SK-N-SH (cell line): ENCODE results near the gene JAG2. TPM values are rescaled to one million over a fixed set of nuclear protein-coding genes. Genes with fewer than 3 reads are reported as not detected.

Experiments used
- CTCF ChIA-PET: fragments of 300-600, 350-600 bp; formaldehyde crosslinking; extraction: SDS; loops from one replicate; lab custom pipeline; 2021; lab: Yijun Ruan, JAX
- POLR2A ChIA-PET: fragments of 350-600 bp; sonication (Branson Sonifier 250); formaldehyde crosslinking; extraction: SDS; loops from one replicate; lab custom pipeline; 2020; ENCODE audit warnings: antibody characterized with exemption, inconsistent platforms; lab: Yijun Ruan, JAX
- DNase-seq: peaks from one replicate; pipeline ENCODE4 v3.0.0; 2012
- H2AFZ ChIP-seq: fragments of 200-600 bp; sonication (generic); 2 replicates; pipeline ENCODE4 v1.8.1; 2016; ENCODE audit warnings: antibody characterized with exemption, mild to moderate bottlenecking, low read depth
- H3F3A ChIP-seq: fragments of 200-600 bp; sonication (generic); replicated peaks from 2 replicates; pipeline ENCODE3; 2016; ENCODE audit warnings: antibody characterized with exemption, mild to moderate bottlenecking; ENCODE audit not compliant: insufficient read depth
- H3K27ac ChIP-seq, 2 experiments: fragments of 200-500 bp in 1 of 2; fragments of 200-600 bp in 1 of 2; sonication (Bioruptor generic) in 1 of 2; sonication (generic), shearing (Covaris generic) in 1 of 2; 2 replicates each; pipeline versions ENCODE4 v1.5.1 to v1.6.1; 2014 to 2016; ENCODE audit warnings: low read depth in 2 of 2, inconsistent platforms in 1 of 2, low read length in 1 of 2, mild to moderate bottlenecking in 1 of 2, mixed read lengths in 1 of 2
- H3K27me3 ChIP-seq: fragments of 200-600 bp; sonication (generic), shearing (Covaris generic); 2 replicates; pipeline ENCODE4 v1.6.1; 2016; ENCODE audit warnings: mixed run types; ENCODE audit not compliant: insufficient read depth
- H3K36me3 ChIP-seq, 2 experiments: fragments of 200-500 bp in 1 of 2; fragments of 200-600 bp in 1 of 2; sonication (Bioruptor generic) in 1 of 2; sonication (generic) in 1 of 2; replicated peaks in 1 of 2; 2 replicates each; pipeline versions ENCODE3 to v1.5.1; 2014 to 2016; ENCODE audit warnings: low read length in 1 of 2, mild to moderate bottlenecking in 1 of 2; ENCODE audit not compliant: insufficient read depth in 2 of 2, control insufficient read depth in 1 of 2
- H3K4me1 ChIP-seq, 2 experiments: fragments of 200-500 bp in 1 of 2; fragments of 200-600 bp in 1 of 2; sonication (Bioruptor generic) in 1 of 2; sonication (generic), shearing (Covaris generic) in 1 of 2; 2 replicates each; pipeline versions ENCODE4 v1.5.1 to v1.6.1; 2014 to 2016; ENCODE audit warnings: low read depth in 1 of 2, low read length in 1 of 2, mixed run types in 1 of 2; ENCODE audit not compliant: insufficient read depth in 2 of 2, control insufficient read depth in 1 of 2
- H3K4me2 ChIP-seq: fragments of 200-600 bp; sonication (generic), shearing (Covaris generic); 2 replicates; pipeline ENCODE4 v1.6.1; 2017; ENCODE audit warnings: mixed run types
- H3K4me3 ChIP-seq, 2 experiments: fragments of 200-500 bp in 1 of 2; fragments of 200-600 bp in 1 of 2; sonication (Bioruptor generic) in 1 of 2; sonication (generic), shearing (Covaris generic) in 1 of 2; 2 replicates each; pipeline versions ENCODE4 v1.5.1 to v1.8.1; 2014 to 2016; ENCODE audit warnings: low read depth in 2 of 2, inconsistent platforms in 1 of 2, low read length in 1 of 2, mild to moderate bottlenecking in 1 of 2, mixed read lengths in 1 of 2, moderate library complexity in 1 of 2
- H3K79me2 ChIP-seq: fragments of 200-600 bp; sonication (generic); 2 replicates; pipeline ENCODE4 v1.8.1; 2017; ENCODE audit warnings: mild to moderate bottlenecking; ENCODE audit not compliant: insufficient read depth
- H3K9ac ChIP-seq: fragments of 200-600 bp; sonication (generic); 2 replicates; pipeline ENCODE4 v1.6.1; 2017; ENCODE audit warnings: mixed run types
- H3K9me2 ChIP-seq: fragments of 200-600 bp; sonication (generic); 2 replicates; pipeline ENCODE4 v1.6.1; 2017; ENCODE audit warnings: mixed run types
- H3K9me3 ChIP-seq: fragments of 200-600 bp; sonication (generic); 2 replicates; pipeline ENCODE4 v1.6.1; 2017; ENCODE audit warnings: mixed run types, mild to moderate bottlenecking, moderate library complexity
- H4K20me1 ChIP-seq: fragments of 200-600 bp; sonication (generic); 2 replicates; pipeline ENCODE4 v1.6.1; 2017; ENCODE audit warnings: mild to moderate bottlenecking, mixed run types; ENCODE audit not compliant: insufficient read depth
- CHD2 ChIP-seq: fragments of 150-350 bp; IDR thresholded peaks from 2 replicates; pipeline ENCODE4 v1.6.1; 2018; ENCODE audit warnings: low read length; ENCODE audit not compliant: partially characterized antibody
- EP300 ChIP-seq, 2 experiments: IDR thresholded peaks; 2 replicates each; pipeline versions ENCODE4 v1.4.0 to v1.6.1; 2012; ENCODE audit warnings: borderline replicate concordance in 1 of 2, low read depth in 1 of 2, low read length in 1 of 2
- FOXJ3 ChIP-seq: sonication (generic); formaldehyde crosslinking; IDR thresholded peaks from 2 replicates; pipeline ENCODE4 v1.5.1; 2020; ENCODE audit warnings: mild to moderate bottlenecking, missing genetic modification reagents
- GABPA ChIP-seq: IDR thresholded peaks from 2 replicates; pipeline ENCODE4 v1.4.0; 2012; ENCODE audit warnings: low read depth, mild to moderate bottlenecking
- JUND ChIP-seq: IDR thresholded peaks from 2 replicates; pipeline ENCODE4 v1.4.0; 2012
- MXI1 ChIP-seq: IDR thresholded peaks from 2 replicates; pipeline ENCODE4 v1.6.1; 2012; ENCODE audit warnings: mild to moderate bottlenecking, low read depth, low read length, improper control_type of control experiment
- NFIC ChIP-seq: IDR thresholded peaks from 2 replicates; pipeline ENCODE4 v1.4.0; 2012; ENCODE audit warnings: borderline replicate concordance
- POLR2AphosphoS5 ChIP-seq: IDR thresholded peaks from 2 replicates; pipeline ENCODE4 v1.6.1; 2012; ENCODE audit warnings: low read depth, low read length
- RAD21 ChIP-seq: IDR thresholded peaks from 2 replicates; pipeline ENCODE4 v1.6.1; 2012; ENCODE audit warnings: mild to moderate bottlenecking, low read length
- RFX5 ChIP-seq: IDR thresholded peaks from 2 replicates; pipeline ENCODE4 v1.6.1; 2012; ENCODE audit warnings: mild to moderate bottlenecking, improper control_type of control experiment, low read length
- RXRA ChIP-seq: IDR thresholded peaks from 2 replicates; pipeline ENCODE4 v1.4.0; 2012; ENCODE audit warnings: low read depth, mild to moderate bottlenecking, borderline replicate concordance
- TAF1 ChIP-seq: IDR thresholded peaks from 2 replicates; pipeline ENCODE4 v1.6.1; 2012; ENCODE audit warnings: low read depth, mild to moderate bottlenecking, low read length, moderate library complexity, borderline replicate concordance
- WGBS: methylation state at CpG from one replicate; pipeline ENCODE4 v1.1.6; 2017; ENCODE audit warnings: low lambda C conversion rate; 5-methylcytosine and 5-hydroxymethylcytosine counted together
- polyA plus RNA-seq, 3 experiments: library from polyadenylated mRNA; depleted of rRNA; stranded (reverse); fragments of >200 nt; gene quantifications; 2 replicates each; pipeline ENCODE4 v1.2.3, GENCODE V29; 2012
- TF ChIP-seq, protein P1 (sequence below): IDR thresholded peaks from 2 replicates; pipeline ENCODE4 v1.6.1; 2012; ENCODE audit warnings: mild to moderate bottlenecking, low read depth, low read length, moderate library complexity
- TF ChIP-seq, protein P2 (sequence below): IDR thresholded peaks from 2 replicates; pipeline ENCODE4 v1.4.0; 2012; ENCODE audit warnings: low read depth, borderline replicate concordance
- TF ChIP-seq, protein P3 (sequence below): fragments of 150-350 bp; IDR thresholded peaks from 2 replicates; pipeline ENCODE4 v1.6.1; 2017; ENCODE audit warnings: antibody characterized with exemption, low read length, low read depth, borderline replicate concordance
- TF ChIP-seq, protein P4 (sequence below): IDR thresholded peaks from 2 replicates; pipeline ENCODE4 v1.4.0; 2012; ENCODE audit warnings: low read depth
- TF ChIP-seq, protein P5 (sequence below): fragments of 200-600 bp; sonication (generic); IDR thresholded peaks from 2 replicates; pipeline ENCODE4 v1.6.1; 2017; ENCODE audit warnings: antibody characterized with exemption, mild to moderate bottlenecking, moderate library complexity
- TF ChIP-seq, protein P6 (sequence below): IDR thresholded peaks from 2 replicates; pipeline ENCODE4 v1.4.0; 2012; ENCODE audit warnings: low read depth, borderline replicate concordance
- TF ChIP-seq, protein P7 (sequence below): IDR thresholded peaks from 2 replicates; pipeline ENCODE4; 2012

The JAG2 gene
- polyA plus RNA-seq, 1 of the 3 experiments (the other 2 are of a cell fraction), result 1.7 TPM

DNA sequence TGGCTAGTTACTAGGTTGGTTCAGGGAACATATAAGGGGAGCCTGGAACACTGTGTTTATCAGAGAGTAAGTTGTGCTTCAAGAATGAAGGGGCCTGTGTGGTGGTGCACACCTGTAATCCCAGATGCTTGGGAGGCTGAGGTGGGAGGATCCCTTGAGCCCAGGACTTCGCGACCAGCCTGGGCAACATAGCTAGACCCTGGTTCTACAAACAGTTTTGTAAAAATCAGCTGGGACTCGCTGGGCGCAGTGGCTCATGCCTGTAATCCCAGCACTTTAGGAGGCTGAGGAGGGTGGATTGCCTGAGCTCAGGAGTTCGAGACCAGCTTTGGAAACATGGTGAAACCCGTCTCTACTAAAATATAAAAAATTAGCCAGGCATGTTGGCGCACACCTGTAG, 61.2 kb downstream of the JAG2 start:
- Histone ChIP-seq H3K79me2 (no peaks in the 10 kb centered on the region), H3K27ac (no peak overlapping the region), H2AFZ (no peak overlapping the region), H3K9ac (no peak overlapping the region), H3K4me3 (no peak overlapping the region), H3K27me3 (peaks cover 23% of the 10 kb centered on the region), H3K4me1 (no peaks in the 10 kb centered on the region), H3K9me3 (no peaks in the 10 kb centered on the region), H3K4me2 (no peak overlapping the region), H3K36me3 (no peaks in the 10 kb centered on the region), H3K9me2 (no peaks in the 10 kb centered on the region), H3F3A (no peaks in the 10 kb centered on the region), H4K20me1 (no peaks in the 10 kb centered on the region)
- ChIA-PET POLR2A (no interaction called here), CTCF (interaction anchor here (0.7 to 3.0 kb wide), 4 partner anchors 17 to 136 kb away, joined by 3 to 14 read pairs (median 4); no protein-coding TSS in a partner anchor)
- no peak for TF ChIP-seq CHD2
- TF ChIP-seq RFX5, result no peak
- TF ChIP-seq GABPA, result no peak
- no peak for TF ChIP-seq POLR2AphosphoS5
- no peak for TF ChIP-seq JUND
- TF ChIP-seq, protein P1, sequence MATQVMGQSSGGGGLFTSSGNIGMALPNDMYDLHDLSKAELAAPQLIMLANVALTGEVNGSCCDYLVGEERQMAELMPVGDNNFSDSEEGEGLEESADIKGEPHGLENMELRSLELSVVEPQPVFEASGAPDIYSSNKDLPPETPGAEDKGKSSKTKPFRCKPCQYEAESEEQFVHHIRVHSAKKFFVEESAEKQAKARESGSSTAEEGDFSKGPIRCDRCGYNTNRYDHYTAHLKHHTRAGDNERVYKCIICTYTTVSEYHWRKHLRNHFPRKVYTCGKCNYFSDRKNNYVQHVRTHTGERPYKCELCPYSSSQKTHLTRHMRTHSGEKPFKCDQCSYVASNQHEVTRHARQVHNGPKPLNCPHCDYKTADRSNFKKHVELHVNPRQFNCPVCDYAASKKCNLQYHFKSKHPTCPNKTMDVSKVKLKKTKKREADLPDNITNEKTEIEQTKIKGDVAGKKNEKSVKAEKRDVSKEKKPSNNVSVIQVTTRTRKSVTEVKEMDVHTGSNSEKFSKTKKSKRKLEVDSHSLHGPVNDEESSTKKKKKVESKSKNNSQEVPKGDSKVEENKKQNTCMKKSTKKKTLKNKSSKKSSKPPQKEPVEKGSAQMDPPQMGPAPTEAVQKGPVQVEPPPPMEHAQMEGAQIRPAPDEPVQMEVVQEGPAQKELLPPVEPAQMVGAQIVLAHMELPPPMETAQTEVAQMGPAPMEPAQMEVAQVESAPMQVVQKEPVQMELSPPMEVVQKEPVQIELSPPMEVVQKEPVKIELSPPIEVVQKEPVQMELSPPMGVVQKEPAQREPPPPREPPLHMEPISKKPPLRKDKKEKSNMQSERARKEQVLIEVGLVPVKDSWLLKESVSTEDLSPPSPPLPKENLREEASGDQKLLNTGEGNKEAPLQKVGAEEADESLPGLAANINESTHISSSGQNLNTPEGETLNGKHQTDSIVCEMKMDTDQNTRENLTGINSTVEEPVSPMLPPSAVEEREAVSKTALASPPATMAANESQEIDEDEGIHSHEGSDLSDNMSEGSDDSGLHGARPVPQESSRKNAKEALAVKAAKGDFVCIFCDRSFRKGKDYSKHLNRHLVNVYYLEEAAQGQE, result no peak
- no peak for TF ChIP-seq RAD21
- no peak for TF ChIP-seq EP300 (IDR thresholded peaks at IDR 0.05; ENCODE audit: borderline replicate concordance in 1 of 2, low read depth in 1 of 2, low read length in 1 of 2)
- no peak for TF ChIP-seq RXRA
- TF ChIP-seq, protein P2, sequence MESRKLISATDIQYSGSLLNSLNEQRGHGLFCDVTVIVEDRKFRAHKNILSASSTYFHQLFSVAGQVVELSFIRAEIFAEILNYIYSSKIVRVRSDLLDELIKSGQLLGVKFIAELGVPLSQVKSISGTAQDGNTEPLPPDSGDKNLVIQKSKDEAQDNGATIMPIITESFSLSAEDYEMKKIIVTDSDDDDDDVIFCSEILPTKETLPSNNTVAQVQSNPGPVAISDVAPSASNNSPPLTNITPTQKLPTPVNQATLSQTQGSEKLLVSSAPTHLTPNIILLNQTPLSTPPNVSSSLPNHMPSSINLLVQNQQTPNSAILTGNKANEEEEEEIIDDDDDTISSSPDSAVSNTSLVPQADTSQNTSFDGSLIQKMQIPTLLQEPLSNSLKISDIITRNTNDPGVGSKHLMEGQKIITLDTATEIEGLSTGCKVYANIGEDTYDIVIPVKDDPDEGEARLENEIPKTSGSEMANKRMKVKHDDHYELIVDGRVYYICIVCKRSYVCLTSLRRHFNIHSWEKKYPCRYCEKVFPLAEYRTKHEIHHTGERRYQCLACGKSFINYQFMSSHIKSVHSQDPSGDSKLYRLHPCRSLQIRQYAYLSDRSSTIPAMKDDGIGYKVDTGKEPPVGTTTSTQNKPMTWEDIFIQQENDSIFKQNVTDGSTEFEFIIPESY, result no peak
- TF ChIP-seq FOXJ3, result no peak
- TF ChIP-seq, protein P3, sequence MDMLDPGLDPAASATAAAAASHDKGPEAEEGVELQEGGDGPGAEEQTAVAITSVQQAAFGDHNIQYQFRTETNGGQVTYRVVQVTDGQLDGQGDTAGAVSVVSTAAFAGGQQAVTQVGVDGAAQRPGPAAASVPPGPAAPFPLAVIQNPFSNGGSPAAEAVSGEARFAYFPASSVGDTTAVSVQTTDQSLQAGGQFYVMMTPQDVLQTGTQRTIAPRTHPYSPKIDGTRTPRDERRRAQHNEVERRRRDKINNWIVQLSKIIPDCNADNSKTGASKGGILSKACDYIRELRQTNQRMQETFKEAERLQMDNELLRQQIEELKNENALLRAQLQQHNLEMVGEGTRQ, result no peak
- no peak for TF ChIP-seq TAF1
- TF ChIP-seq, protein P4, sequence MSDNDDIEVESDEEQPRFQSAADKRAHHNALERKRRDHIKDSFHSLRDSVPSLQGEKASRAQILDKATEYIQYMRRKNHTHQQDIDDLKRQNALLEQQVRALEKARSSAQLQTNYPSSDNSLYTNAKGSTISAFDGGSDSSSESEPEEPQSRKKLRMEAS, result no peak
- TF ChIP-seq, protein P5, sequence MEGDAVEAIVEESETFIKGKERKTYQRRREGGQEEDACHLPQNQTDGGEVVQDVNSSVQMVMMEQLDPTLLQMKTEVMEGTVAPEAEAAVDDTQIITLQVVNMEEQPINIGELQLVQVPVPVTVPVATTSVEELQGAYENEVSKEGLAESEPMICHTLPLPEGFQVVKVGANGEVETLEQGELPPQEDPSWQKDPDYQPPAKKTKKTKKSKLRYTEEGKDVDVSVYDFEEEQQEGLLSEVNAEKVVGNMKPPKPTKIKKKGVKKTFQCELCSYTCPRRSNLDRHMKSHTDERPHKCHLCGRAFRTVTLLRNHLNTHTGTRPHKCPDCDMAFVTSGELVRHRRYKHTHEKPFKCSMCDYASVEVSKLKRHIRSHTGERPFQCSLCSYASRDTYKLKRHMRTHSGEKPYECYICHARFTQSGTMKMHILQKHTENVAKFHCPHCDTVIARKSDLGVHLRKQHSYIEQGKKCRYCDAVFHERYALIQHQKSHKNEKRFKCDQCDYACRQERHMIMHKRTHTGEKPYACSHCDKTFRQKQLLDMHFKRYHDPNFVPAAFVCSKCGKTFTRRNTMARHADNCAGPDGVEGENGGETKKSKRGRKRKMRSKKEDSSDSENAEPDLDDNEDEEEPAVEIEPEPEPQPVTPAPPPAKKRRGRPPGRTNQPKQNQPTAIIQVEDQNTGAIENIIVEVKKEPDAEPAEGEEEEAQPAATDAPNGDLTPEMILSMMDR, result no peak
- TF ChIP-seq, protein P6, sequence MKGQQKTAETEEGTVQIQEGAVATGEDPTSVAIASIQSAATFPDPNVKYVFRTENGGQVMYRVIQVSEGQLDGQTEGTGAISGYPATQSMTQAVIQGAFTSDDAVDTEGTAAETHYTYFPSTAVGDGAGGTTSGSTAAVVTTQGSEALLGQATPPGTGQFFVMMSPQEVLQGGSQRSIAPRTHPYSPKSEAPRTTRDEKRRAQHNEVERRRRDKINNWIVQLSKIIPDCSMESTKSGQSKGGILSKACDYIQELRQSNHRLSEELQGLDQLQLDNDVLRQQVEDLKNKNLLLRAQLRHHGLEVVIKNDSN, result no peak
- TF ChIP-seq MXI1, result no peak
- TF ChIP-seq NFIC, result no peak
- TF ChIP-seq, protein P7, sequence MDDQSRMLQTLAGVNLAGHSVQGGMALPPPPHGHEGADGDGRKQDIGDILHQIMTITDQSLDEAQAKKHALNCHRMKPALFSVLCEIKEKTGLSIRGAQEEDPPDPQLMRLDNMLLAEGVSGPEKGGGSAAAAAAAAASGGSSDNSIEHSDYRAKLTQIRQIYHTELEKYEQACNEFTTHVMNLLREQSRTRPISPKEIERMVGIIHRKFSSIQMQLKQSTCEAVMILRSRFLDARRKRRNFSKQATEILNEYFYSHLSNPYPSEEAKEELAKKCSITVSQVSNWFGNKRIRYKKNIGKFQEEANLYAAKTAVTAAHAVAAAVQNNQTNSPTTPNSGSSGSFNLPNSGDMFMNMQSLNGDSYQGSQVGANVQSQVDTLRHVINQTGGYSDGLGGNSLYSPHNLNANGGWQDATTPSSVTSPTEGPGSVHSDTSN, result no peak
- DNase-seq, result no peak
- WGBS, result 64% methylated on average over 7 of the region's 7 CpGs
